Lung (tissue), 12 donors: ENCODE data around the gene RXRA. TPM values are rescaled to one million over a fixed set of nuclear protein-coding genes. Genes with fewer than 3 reads are reported as not detected.

Source experiments
- ATAC-seq: fragments of 200-7000 bp; cut with Tn5 transposase; one replicate; pipeline ENCODE4 v1.9.1; 2020; ENCODE audit warnings: moderate number of reproducible peaks; ENCODE audit not compliant: insufficient read depth, low FRiP score
- DNase-seq, 3 donors: peaks; one replicate each; pipeline ENCODE4 v3.0.0-alpha.2; 2013 to 2017
- H3K27ac ChIP-seq, 2 donors: one replicate each; pipeline ENCODE4 v1.5.1; 2013; ENCODE audit warnings: mild to moderate bottlenecking in 2 of 2, moderate library complexity in 2 of 2, control low read depth in 1 of 2, inconsistent platforms in 1 of 2, low read depth in 1 of 2, low read length in 1 of 2
- H3K27me3 ChIP-seq, 3 donors: one replicate each; pipeline ENCODE4 v1.5.1; 2013; ENCODE audit warnings: low read length in 2 of 3; ENCODE audit not compliant: control insufficient read depth in 3 of 3, insufficient read depth in 3 of 3
- H3K36me3 ChIP-seq, 4 donors: one replicate each; pipeline ENCODE4 v1.5.1; 2013; ENCODE audit warnings: low read length in 4 of 4, mild to moderate bottlenecking in 1 of 4, moderate library complexity in 1 of 4; ENCODE audit not compliant: control insufficient read depth in 4 of 4, insufficient read depth in 4 of 4
- H3K4me1 ChIP-seq, 5 donors: one replicate each; pipeline ENCODE4 v1.5.1; 2013; ENCODE audit warnings: low read length in 5 of 5, mild to moderate bottlenecking in 2 of 5, moderate library complexity in 1 of 5; ENCODE audit not compliant: control insufficient read depth in 5 of 5, insufficient read depth in 5 of 5
- H3K4me3 ChIP-seq: one replicate; pipeline ENCODE4 v1.5.1; 2013; ENCODE audit warnings: mild to moderate bottlenecking, control low read depth, moderate library complexity
- H3K9ac ChIP-seq, 2 donors: one replicate each; pipeline ENCODE4 v1.5.1; 2013; ENCODE audit warnings: low read length in 2 of 2, control low read depth in 1 of 2; ENCODE audit not compliant: insufficient read depth in 1 of 2
- H3K9me3 ChIP-seq, 4 donors: one replicate each; pipeline ENCODE4 v1.5.1; 2013; ENCODE audit warnings: low read length in 3 of 4, mild to moderate bottlenecking in 1 of 4, moderate library complexity in 1 of 4; ENCODE audit not compliant: control insufficient read depth in 4 of 4, insufficient read depth in 3 of 4
- WGBS, 2 donors: extraction: QIAGEN DNeasy Blood & Tissue Kit; methylation state at CpG; one replicate each; pipeline ENCODE4 v1.1.7; 2013; 5-methylcytosine and 5-hydroxymethylcytosine counted together
- polyA plus RNA-seq, 2 donors: library from polyadenylated mRNA; stranded (reverse); fragments of 200-250 nt; gene quantifications; one replicate each; pipeline ENCODE4 v1.2.1, GENCODE V29; 2013
- total RNA-seq, 2 donors: library from RNA; depleted of rRNA in 1 of 2; stranded (reverse); fragments of >200 nt in 1 of 2; gene quantifications; one replicate each; pipeline ENCODE4 v1.2.1, GENCODE V29; 2014 to 2021
- TF ChIP-seq, protein P1 (sequence below): IDR thresholded peaks from 2 replicates; pipeline ENCODE4 v1.5.1; 2012; ENCODE audit warnings: mild to moderate bottlenecking; ENCODE audit errors: control extremely low read depth, extremely low read depth
- donor health status: control.
- donor health status: control.
- donor health status: Bipolar disorder and iron deficiency.
- donor health status: healthy.
- donor health status: DM: yes; HTN: yes; CAD: no.

The RXRA gene
- total and polyA plus RNA-seq, 4 donors, result 24.2 to 85.2 (median 52.2) TPM

GRCh38 chr9:134436379-134436762 is 110.1 kb downstream of the RXRA start:
- TF ChIP-seq, protein P1, sequence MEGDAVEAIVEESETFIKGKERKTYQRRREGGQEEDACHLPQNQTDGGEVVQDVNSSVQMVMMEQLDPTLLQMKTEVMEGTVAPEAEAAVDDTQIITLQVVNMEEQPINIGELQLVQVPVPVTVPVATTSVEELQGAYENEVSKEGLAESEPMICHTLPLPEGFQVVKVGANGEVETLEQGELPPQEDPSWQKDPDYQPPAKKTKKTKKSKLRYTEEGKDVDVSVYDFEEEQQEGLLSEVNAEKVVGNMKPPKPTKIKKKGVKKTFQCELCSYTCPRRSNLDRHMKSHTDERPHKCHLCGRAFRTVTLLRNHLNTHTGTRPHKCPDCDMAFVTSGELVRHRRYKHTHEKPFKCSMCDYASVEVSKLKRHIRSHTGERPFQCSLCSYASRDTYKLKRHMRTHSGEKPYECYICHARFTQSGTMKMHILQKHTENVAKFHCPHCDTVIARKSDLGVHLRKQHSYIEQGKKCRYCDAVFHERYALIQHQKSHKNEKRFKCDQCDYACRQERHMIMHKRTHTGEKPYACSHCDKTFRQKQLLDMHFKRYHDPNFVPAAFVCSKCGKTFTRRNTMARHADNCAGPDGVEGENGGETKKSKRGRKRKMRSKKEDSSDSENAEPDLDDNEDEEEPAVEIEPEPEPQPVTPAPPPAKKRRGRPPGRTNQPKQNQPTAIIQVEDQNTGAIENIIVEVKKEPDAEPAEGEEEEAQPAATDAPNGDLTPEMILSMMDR, result no peak
- DNase-seq (no peak), ATAC-seq (no peak)
- Histone ChIP-seq H3K9me3 (no peaks in the 10 kb centered on the region), H3K4me1 (peaks cover 5 to 43% (median 27%) of the 10 kb centered on the region in 5 donors), H3K9ac (no peak overlapping the region), H3K4me3 (no peak overlapping the region), H3K27ac (peak overlapping the region in 1 of 2 donors; percentile 23), H3K27me3 (no peaks in the 10 kb centered on the region), H3K36me3 (peaks cover 0 to 36% (median 13%) of the 10 kb centered on the region in 4 donors)
- 84 to 93% methylated on average over 12 of the region's 12 CpGs for WGBS, 2 donors

- peaks cover 0 to 30% (median 13%) of the 10 kb centered on the region in 4 donors for H3K36me3 ChIP-seq
These were observed 110.7 kb downstream of the RXRA start for GRCh38 chr9:134436911-134437310.

GRCh38 chr9:134437403-134438194 is 111.3 kb downstream of the RXRA start:
- peak in 2 of 3 donors; percentile 52 to 60 for DNase-seq
- no peaks in the 10 kb centered on the region for H3K27me3 ChIP-seq
- H3K9me3 ChIP-seq, result no peaks in the 10 kb centered on the region
- no peak overlapping the region for H3K9ac ChIP-seq
- ATAC-seq, result no peak
- 73 to 81% methylated on average over 28 to 31 of the region's 31 CpGs for WGBS, 2 donors
- TF ChIP-seq, protein P1, result no peak
- H3K4me1 ChIP-seq, result peaks cover 5 to 51% (median 27%) of the 10 kb centered on the region in 5 donors
- H3K4me3 ChIP-seq, result no peak overlapping the region
- peaks cover 0 to 28% (median 13%) of the 10 kb centered on the region in 4 donors for H3K36me3 ChIP-seq
- no peak overlapping the region for H3K27ac ChIP-seq

More at GRCh38 chr9:134436911-134437310, 110.7 kb downstream of the RXRA start:
- TF ChIP-seq, protein P1, result no peak
- Histone ChIP-seq H3K4me3 (no peak overlapping the region), H3K4me1 (peaks cover 5 to 46% (median 25%) of the 10 kb centered on the region in 5 donors), H3K9me3 (no peaks in the 10 kb centered on the region), H3K27me3 (no peaks in the 10 kb centered on the region), H3K9ac (no peak overlapping the region), H3K27ac (no peak overlapping the region)
- DNase-seq, result no peak
- WGBS, 2 donors, result 82 to 89% methylated on average over 13 of the region's 13 CpGs
- ATAC-seq, result no peak
